A549 (cell line): ENCODE measurements around the gene S100A11. TPM values are rescaled to one million over a fixed set of nuclear protein-coding genes. Genes with fewer than 3 reads are reported as not detected.

ENCODE experiments used
- ATAC-seq, 2 experiments: fragments of 200-7000 bp in 1 of 2; fragments of >200 bp in 1 of 2; cut with Nextera tagmentation in 1 of 2; cut with Tn5 transposase in 1 of 2; 3 replicates each; pipeline versions ENCODE4 v1.8.0 to v1.9.1; 2018 to 2020; ENCODE audit warnings: mild to moderate bottlenecking in 1 of 2, moderate library complexity in 1 of 2
- CTCF ChIA-PET: fragments of 300-600 bp; sonication (Branson Sonifier 250); formaldehyde crosslinking; extraction: SDS; loops from one replicate; lab custom pipeline; 2021; ENCODE audit warnings: antibody characterized with exemption, inconsistent platforms; lab: Yijun Ruan, JAX
- POLR2A ChIA-PET: fragments of 350-600 bp; formaldehyde crosslinking; extraction: SDS; loops from one replicate; lab custom pipeline; 2021; ENCODE audit warnings: antibody characterized with exemption, inconsistent platforms; lab: Yijun Ruan, JAX
- DNase-seq, 2 experiments: peaks; one replicate each; pipeline versions ENCODE4 v3.0.0 to v3.0.0-alpha.2; 2011 to 2016; ENCODE audit warnings: low read depth in 1 of 2, low spot score in 1 of 2
- FAIRE-seq: peaks from 2 replicates; lab custom pipeline; 2011; peaks lifted over from hg19 to GRCh38; lab: Jason Lieb, UNC
- H3K27ac ChIP-seq, 2 experiments: fragments of >200 bp; sonication (Bioruptor Twin); formaldehyde crosslinking; 3 replicates each; pipeline ENCODE4 v1.5.1; 2016 to 2017
- H3K4me1 ChIP-seq: fragments of >200 bp; sonication (Bioruptor Twin); formaldehyde crosslinking; 3 replicates; pipeline ENCODE4 v1.6.1; 2016
- H3K4me2 ChIP-seq: fragments of >200 bp; sonication (Bioruptor Twin); formaldehyde crosslinking; 3 replicates; pipeline ENCODE4 v1.6.1; 2016
- H3K4me3 ChIP-seq: fragments of >200 bp; sonication (Bioruptor Twin); formaldehyde crosslinking; 3 replicates; pipeline ENCODE4 v1.5.1; 2016
- H3K9me3 ChIP-seq: fragments of >200 bp; sonication (Bioruptor Twin); formaldehyde crosslinking; 3 replicates; pipeline ENCODE4 v1.6.1; 2016
- CBX2 ChIP-seq: fragments of 200-600 bp; sonication (generic); IDR thresholded peaks from 2 replicates; pipeline ENCODE4 v1.6.1; 2016; ENCODE audit warnings: low read depth, mild to moderate bottlenecking, borderline replicate concordance
- CEBPB ChIP-seq, 2 experiments: fragments of >200 bp in 1 of 2; sonication (Bioruptor Twin) in 1 of 2; formaldehyde crosslinking in 1 of 2; IDR thresholded peaks; 2 replicates each; pipeline ENCODE4 v1.6.1; 2012 to 2016
- CTCF ChIP-seq: fragments of >200 bp; sonication (Bioruptor Twin); formaldehyde crosslinking; IDR thresholded peaks from 3 replicates; pipeline ENCODE4 v1.5.1; 2016
- EHF ChIP-seq: fragments of 250-450 bp; sonication (Bioruptor Pico); IDR thresholded peaks from 2 replicates; pipeline ENCODE4 v1.5.0; 2020; ENCODE audit warnings: mild to moderate bottlenecking
- EP300 ChIP-seq, 2 experiments: fragments of >200 bp; sonication (Bioruptor Twin); formaldehyde crosslinking; IDR thresholded peaks; 2 replicates in 1 of 2; 3 replicates in 1 of 2; pipeline ENCODE4 v1.6.1; 2016 to 2017
- FOSB ChIP-seq: fragments of 250-450 bp; sonication (Bioruptor Pico); IDR thresholded peaks from 2 replicates; pipeline ENCODE4 v1.5.0; 2020; ENCODE audit warnings: mild to moderate bottlenecking, moderate library complexity
- FOSL2 ChIP-seq, 2 experiments: fragments of 450-650 bp in 1 of 2; fragments of >200 bp in 1 of 2; sonication (Bioruptor Twin) in 1 of 2; formaldehyde crosslinking; IDR thresholded peaks; 2 replicates each; pipeline versions ENCODE4 v1.5.0 to v1.6.1; 2016 to 2020; ENCODE audit warnings: mild to moderate bottlenecking in 1 of 2, moderate library complexity in 1 of 2
- FOXS1 ChIP-seq: fragments of 250-450 bp; sonication (Bioruptor Pico); IDR thresholded peaks from 2 replicates; pipeline ENCODE4 v1.5.0; 2020; ENCODE audit warnings: mild to moderate bottlenecking, moderate library complexity
- HES2 ChIP-seq: fragments of >200 bp; sonication (Bioruptor Twin); formaldehyde crosslinking; IDR thresholded peaks from 2 replicates; pipeline ENCODE4 v1.6.1; 2016
- HEYL ChIP-seq: fragments of 250-450 bp; sonication (Bioruptor Pico); IDR thresholded peaks from 2 replicates; pipeline ENCODE4 v1.8.0; 2021; ENCODE audit warnings: mild to moderate bottlenecking, moderate library complexity
- HMGXB4 ChIP-seq: fragments of 250-450 bp; sonication (Bioruptor Pico); IDR thresholded peaks from 2 replicates; pipeline ENCODE4 v1.5.0; 2021; ENCODE audit warnings: mild to moderate bottlenecking, moderate library complexity, borderline replicate concordance
- HOXA7 ChIP-seq: fragments of 250-450 bp; sonication (Bioruptor Pico); IDR thresholded peaks from 2 replicates; pipeline ENCODE4 v1.5.0; 2020; ENCODE audit warnings: mild to moderate bottlenecking, moderate library complexity
- JUNB ChIP-seq: fragments of >200 bp; sonication (Bioruptor Twin); formaldehyde crosslinking; IDR thresholded peaks from 2 replicates; pipeline ENCODE4 v1.6.1; 2016
- KDM1A ChIP-seq: fragments of 200-600 bp; sonication (generic); IDR thresholded peaks from 2 replicates; pipeline ENCODE4 v1.6.1; 2016; ENCODE audit warnings: low read depth, mild to moderate bottlenecking
- KDM5A ChIP-seq: fragments of 200-600 bp; sonication (generic); IDR thresholded peaks from 2 replicates; pipeline ENCODE4 v1.6.1; 2016; ENCODE audit warnings: antibody characterized with exemption, mild to moderate bottlenecking
- MAX ChIP-seq: IDR thresholded peaks from 2 replicates; pipeline ENCODE4 v1.6.1; 2012
- NPAS2 ChIP-seq: fragments of 250-450 bp; sonication (Bioruptor Pico); IDR thresholded peaks from 2 replicates; pipeline ENCODE4 v1.8.0; 2022; ENCODE audit warnings: mild to moderate bottlenecking, moderate library complexity, borderline replicate concordance
- POLR2A ChIP-seq: IDR thresholded peaks from 2 replicates; pipeline ENCODE4 v1.6.1; 2012; ENCODE audit warnings: mild to moderate bottlenecking, low read length
- POLR2AphosphoS2 ChIP-seq: conservative IDR thresholded peaks from 2 replicates; pipeline ENCODE4 v1.6.1; 2012; ENCODE audit warnings: low read length, improper control_type of control experiment, inconsistent platforms
- RAD21 ChIP-seq, 2 experiments: fragments of >200 bp in 1 of 2; sonication (Bioruptor Twin) in 1 of 2; formaldehyde crosslinking in 1 of 2; IDR thresholded peaks in 1 of 2; conservative IDR thresholded peaks in 1 of 2; 2 replicates in 1 of 2; 3 replicates in 1 of 2; pipeline ENCODE4 v1.6.1; 2012 to 2018; ENCODE audit warnings: inconsistent platforms in 1 of 2
- SREBF2 ChIP-seq: fragments of 450-650 bp; IDR thresholded peaks from 2 replicates; pipeline ENCODE4 v1.6.1; 2014; ENCODE audit warnings: mild to moderate bottlenecking, moderate library complexity
- TP53 ChIP-seq: fragments of 250-450 bp; sonication (Bioruptor Pico); IDR thresholded peaks from 2 replicates; pipeline ENCODE4 v1.5.0; 2021; ENCODE audit warnings: mild to moderate bottlenecking, moderate library complexity
- whole genome bisulfite sequencing: methylation state at CpG from one replicate; pipeline ENCODE4 v1.1.6; 2017; ENCODE audit errors: missing lambda C conversion rate; 5-methylcytosine and 5-hydroxymethylcytosine counted together
- polyA plus RNA-seq, 4 experiments: library from polyadenylated mRNA; depleted of rRNA in 3 of 4; stranded (reverse); fragments of >200 nt; fragmentation: RNase III in 1 of 4; extraction: RNeasy Plus Mini Kit Qiagen cat#74134 plus additional on column Dnase treatment in 1 of 4; gene quantifications; 2 replicates in 3 of 4; 3 replicates in 1 of 4; pipeline ENCODE4 v1.2.3, GENCODE V29; 2011 to 2017

The S100A11 gene
- polyA plus RNA-seq, 2 of the 4 experiments (the other 2 are of a cell fraction) = 671 to 1,531 TPM

- Histone ChIP-seq H3K4me3 (no peak overlapping the region), H3K9me3 (no peaks in the 10 kb centered on the region), H3K4me1 (peaks cover 35% of the 10 kb centered on the region), H3K4me2 (peak overlapping the region; percentile 36), H3K27ac (peak overlapping the region; percentile 57 to 77)
- ATAC-seq = peak; percentile 46 to 54; a peak in 4 of 6 replicates
- CTCF ChIA-PET = interaction anchor here (0.7 to 2.4 kb wide), 10 partner anchors 9 to 96 kb away, joined by 3 to 10 read pairs (median 4); no protein-coding TSS in a partner anchor
- POLR2A ChIA-PET = no interaction called here
- no peak for DNase-seq
- TF ChIP-seq RAD21 (conservative IDR thresholded peaks at IDR 0.05 in 1 of 2, IDR thresholded peaks at IDR 0.05 in 1 of 2) = no peak
- no peak for TF ChIP-seq HES2
- TF ChIP-seq SREBF2 = no peak
- no peak for TF ChIP-seq KDM1A
- TF ChIP-seq CTCF = no peak
- no peak for TF ChIP-seq JUNB
- no peak for TF ChIP-seq FOXS1 (CRISPR knock-in tag)
- no peak for TF ChIP-seq FOSL2 (IDR thresholded peaks at IDR 0.05)
- TF ChIP-seq FOSL2 (CRISPR knock-in tag; IDR thresholded peaks at IDR 0.05) = 0 out of 2 replicates have a peak, but pooled peaks have one; percentile 24
- TF ChIP-seq POLR2A = no peak
- no peak for TF ChIP-seq CBX2
- peak; percentile 48 for TF ChIP-seq HOXA7 (CRISPR knock-in tag)
- TF ChIP-seq POLR2AphosphoS2 = no peak; the same call in 1 of the 2 replicates
- TF ChIP-seq FOSB (CRISPR knock-in tag) = no peak
- TF ChIP-seq EHF (CRISPR knock-in tag) = no peak
- no peak for TF ChIP-seq TP53 (CRISPR knock-in tag)
- TF ChIP-seq EP300 (IDR thresholded peaks at IDR 0.05) = no peak
- no peak for TF ChIP-seq HMGXB4 (CRISPR knock-in tag)
- TF ChIP-seq MAX = no peak
- TF ChIP-seq CEBPB (IDR thresholded peaks at IDR 0.05) = peak in 1 of 2 experiments; percentile 69; a peak in 2 of 4 replicates
- WGBS = 81% methylated on average over 8 of the region's 8 CpGs
- FAIRE-seq = no peak
Measured at GRCh38 chr1:152029144-152029928, 7.5 kb downstream of the S100A11 start.

- H3K4me2 ChIP-seq = no peak overlapping the region
- TF ChIP-seq CTCF (no peak), KDM5A (no peak), HEYL (CRISPR knock-in tag) (no peak), FOSB (CRISPR knock-in tag) (no peak), NPAS2 (CRISPR knock-in tag) (no peak), HES2 (no peak)
- ChIA-PET POLR2A (no interaction called here), CTCF (interaction anchor here (1.1 to 2.3 kb wide), 6 partner anchors 10 to 93 kb away, joined by 3 to 13 read pairs (median 4); partner anchors contain the start of gene S100A11)
- peaks cover 15% of the 10 kb centered on the region for H3K4me1 ChIP-seq
- ATAC-seq = no peak
- DNase-seq = no peak
- 63% methylated on average over 3 of the region's 3 CpGs for WGBS
- H3K9me3 ChIP-seq = no peaks in the 10 kb centered on the region
- H3K4me3 ChIP-seq = no peak overlapping the region
- no peak for FAIRE-seq
- no peak overlapping the region for H3K27ac ChIP-seq
Measured at GRCh38 chr1:152026895-152027294, 9.9 kb downstream of the S100A11 start.
